Muscle of back (tissue), 11 donors: Measurements from ENCODE around the gene NOX5. TPM values are rescaled to one million over a fixed set of nuclear protein-coding genes. Genes with fewer than 3 reads are reported as not detected.

Source experiments
- DNase-seq, 3 donors: peaks; one replicate each; pipeline versions ENCODE4 v3.0.0 to v3.0.0-alpha.2; 2013
- polyA plus RNA-seq, 10 donors: library from polyadenylated mRNA; unstranded; fragments of 120-200 nt; gene quantifications; one replicate each; pipeline ENCODE4 v1.2.1, GENCODE V29; 2013; ENCODE audit not compliant: insufficient read length in 10 of 10

Gene NOX5
- polyA plus RNA-seq, 10 donors = 0.11 to 0.52 (median 0.24) TPM

DNA sequence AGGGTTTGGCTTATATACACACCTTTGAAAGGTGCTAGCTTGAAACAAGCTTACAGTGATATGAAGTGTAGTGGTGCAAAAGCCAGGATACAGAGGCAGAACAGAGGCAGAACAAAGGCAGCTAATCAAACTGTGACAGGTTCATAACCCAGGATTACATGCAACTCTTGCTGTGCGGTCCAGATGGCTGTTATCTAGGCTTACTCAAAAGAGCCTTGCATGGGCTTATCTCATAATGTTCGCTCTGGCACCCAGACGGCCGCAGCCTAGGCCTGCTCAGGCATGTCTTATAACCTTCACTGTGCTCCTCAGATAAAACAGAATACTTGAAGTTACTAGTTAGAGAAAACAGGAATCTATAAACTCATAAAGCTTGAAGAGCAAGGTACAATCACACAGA, 22.8 kb upstream of the NOX5 start:
- no peak for DNase-seq

DNA sequence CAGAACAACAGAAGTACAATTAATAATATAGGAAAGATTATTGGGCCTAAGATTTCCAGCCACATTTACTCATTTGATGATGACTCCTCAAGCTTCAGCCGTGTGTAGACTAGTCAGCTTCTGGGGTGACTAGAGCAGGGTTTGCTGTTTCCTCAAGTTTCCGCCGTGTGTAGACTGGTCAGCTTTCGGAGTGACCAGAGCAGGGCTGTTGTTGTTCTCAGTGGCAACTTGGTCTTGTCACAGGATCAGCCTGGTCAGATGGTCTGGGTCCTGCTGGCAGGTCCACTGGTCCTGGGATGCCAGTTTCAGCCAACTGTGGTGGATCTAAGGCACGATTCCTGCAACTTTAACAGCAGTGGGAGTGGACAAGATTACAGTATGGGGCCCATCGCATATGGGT, 21.8 kb upstream of the NOX5 start:
- DNase-seq = no peak

DNA sequence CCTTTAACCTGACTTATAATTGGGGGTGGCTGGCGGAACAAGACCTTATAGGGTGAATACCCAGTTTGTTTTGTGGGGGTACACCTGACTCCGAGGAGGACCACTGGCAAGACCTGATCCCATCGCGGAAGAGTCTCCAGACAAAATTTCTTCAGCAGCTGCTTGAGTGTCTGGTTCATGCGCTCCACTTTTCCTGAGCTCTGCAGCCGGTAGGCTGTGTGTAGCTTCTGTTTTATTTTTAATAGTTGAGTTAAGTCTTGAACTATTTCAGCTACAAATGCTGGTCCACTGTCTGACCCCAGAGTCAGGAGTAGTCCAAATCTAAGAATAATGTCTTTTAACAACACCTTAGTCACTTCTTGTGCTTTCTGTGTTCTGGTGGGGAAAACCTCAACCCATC, 21.2 kb upstream of the NOX5 start:
- no peak for DNase-seq

DNA sequence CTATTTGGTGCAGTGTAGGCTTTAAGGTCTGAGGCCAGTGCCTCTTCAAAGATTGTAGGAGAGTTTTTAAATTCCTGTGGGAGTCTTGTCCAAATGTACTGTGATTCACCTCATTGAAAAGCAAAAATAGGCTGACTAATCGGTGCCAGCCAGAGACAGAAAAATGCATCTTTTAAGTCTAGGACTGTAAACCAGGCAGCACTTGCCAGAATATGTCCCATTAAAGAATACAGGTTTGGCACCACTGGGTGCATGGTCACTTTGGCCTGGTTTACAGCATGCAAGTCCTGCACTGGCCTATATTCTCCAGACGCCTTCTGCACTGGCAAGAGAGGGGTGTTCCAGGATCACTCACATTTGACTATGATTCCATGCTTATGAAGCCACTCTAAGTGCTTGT, 20.3 kb upstream of the NOX5 start:
- no peak for DNase-seq

DNA sequence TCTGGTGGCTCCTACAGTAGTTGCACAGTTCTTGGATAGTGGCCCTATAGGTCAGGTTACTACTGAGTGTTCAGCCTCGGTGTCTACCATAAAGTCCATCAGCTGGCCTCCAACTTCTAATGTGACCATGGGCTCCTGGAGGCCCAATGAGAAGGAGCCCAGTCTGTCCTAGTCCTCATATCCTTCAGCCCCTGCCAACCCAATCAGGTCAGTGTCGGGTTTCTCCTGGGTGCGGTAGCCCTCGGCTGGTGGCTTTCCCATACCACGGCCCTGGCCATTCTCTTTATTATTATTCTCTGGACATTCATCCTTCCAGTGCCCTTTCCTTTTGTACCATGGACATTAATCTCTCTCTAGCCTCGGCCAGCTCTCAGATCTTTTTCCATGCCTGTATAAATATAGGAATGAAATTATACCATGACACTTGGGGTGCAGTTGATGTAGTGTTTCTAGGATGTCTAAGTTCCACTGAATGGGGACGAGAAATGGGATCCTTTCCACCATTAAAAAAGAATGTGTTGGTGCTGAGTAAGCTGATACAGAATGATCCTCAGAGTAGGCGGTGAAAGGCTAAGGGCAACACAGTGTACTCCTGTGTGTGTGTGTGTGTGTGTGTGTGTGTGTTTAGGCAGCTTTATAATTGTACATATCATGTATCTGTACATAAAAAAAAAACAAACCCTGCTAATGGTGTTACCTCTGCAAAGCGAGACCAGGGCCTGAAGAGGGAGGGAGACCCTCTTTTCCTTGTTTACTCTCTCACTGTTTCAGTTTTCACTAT, 19.3 kb upstream of the NOX5 start:
- no peak for DNase-seq

DNA sequence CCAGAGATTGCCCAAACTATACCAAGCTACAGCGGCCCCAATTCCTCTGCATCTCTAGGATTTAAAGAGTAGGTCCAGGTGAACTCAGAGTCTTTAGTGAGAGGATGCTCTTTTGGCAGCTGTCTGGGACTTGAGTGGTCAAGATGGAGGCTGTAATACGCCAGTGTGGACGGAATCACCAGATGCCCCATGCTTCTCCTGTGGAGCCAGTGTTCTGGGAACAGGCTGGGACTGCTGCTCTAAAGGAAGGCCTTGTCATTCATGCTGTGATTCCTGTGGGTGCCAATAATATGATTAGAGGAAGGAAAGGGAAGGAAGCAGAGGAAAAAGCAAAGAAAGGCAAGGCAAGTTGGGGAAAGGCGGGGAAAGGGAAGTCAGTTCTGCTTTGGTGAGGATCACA, 17.4 kb upstream of the NOX5 start:
- DNase-seq = no peak

DNA sequence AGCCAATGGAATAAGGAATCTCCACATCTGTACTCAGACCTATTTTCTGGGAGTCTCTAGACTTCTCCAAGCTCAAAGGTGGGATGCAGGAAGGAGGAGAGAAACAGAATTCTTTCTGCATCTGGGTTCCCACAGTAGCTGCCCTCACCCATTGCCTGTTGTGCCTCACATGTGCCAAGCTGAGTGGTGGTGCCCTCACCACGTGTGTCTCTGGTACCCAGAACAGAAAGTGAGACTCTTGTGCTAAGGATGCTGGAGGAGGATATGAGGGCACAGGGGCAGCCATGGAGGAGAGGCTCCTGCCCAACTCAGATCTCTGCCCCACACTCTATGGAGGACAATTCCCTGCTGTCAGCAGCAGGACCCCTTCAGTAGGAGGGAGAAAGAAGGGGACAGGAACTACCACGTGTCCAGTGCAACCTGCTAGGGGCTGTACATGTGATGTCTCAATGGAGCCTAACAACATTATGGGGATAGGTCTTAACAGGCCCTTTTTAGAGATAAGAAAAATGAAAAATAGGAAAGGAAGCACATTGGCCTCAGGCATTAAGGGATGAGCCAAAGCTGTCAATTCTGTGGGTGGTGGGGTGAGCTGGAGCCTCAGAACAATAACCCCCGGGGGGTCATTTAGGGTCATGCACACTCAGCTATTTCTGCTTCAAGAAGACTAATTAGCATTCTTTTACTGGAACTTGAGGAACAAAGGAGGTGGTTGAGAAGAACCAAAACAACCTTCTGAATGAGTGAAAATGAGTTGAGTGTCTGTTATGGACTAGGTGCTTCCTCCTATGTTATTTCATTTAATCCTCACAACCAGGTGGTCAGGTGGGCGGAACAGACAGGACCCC, 16.3 kb upstream of the NOX5 start:
- no peak for DNase-seq

DNA sequence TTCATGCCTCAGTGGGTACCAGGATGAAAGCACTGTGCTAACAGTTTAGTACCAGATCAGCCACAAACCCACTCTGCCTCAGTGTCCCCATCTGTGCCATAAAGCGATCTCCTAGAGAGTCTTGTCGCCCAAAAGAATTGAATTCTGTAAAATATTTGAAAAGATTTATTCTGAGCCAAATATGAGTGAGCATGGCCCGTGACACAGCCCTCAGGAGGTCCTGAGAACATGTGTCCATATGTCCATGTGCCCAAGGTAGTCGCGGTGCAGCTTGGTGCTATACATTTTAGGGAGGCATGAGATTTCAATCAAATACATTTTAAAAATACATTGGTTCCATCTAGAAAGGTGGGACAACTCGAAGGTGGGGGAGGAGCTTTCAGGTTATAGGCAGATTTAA, 15.4 kb upstream of the NOX5 start:
- DNase-seq = no peak

DNA sequence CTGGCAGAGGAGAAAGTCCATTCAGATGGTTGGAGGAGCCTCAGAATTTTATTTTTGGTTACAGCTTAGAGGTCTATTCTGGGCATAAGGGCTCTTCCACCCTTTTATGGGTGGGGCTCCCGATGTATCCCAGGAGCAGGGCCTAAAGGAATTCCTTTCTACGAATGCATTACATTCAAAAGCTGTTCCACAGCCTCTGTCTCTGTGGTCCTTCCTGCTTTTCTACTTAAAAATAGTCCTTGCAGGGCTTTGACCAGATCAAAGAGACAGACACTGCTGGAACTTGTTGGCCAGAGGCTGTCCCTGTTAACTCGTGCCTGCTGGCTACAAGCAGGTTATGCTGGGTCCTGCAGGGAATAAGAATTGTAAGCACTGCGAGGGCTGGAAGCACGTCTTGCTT, 14.4 kb upstream of the NOX5 start:
- no peak for DNase-seq

DNA sequence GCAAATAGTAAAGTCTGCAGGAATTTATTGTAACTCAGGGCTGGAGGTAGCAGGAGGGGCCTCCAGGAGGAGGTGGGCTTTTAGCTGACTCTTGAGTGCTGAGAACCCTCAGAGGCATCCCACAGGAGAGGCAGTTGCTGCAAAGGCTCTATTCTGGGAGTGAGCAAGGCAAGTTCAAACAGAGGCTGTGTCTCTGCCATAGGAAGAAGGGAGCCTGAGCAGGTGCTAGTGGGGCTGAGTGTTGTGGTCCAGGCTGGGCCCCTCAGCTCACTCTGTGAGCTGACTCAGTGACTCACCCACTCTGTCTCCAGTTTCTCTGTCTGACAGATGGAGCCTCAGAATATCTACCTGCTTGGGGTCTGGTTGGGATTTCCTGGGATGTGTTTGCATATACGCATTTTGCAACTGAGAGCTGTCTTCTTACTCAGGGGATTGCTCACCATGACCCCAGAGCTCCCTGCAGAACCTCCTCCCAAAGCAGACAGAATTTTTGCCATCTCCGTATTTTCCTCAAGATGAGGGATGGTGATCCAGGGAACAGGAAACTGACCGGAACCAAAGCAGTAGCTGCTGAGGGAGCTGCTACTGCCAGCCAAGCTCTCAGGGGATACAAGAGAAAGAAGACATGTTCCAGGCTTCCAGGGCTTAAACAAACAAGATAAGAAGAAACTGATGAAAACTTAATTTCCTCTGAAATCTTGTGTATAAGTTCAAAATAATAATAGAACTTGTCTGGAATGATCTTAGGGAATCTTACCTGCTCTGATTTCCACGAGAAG, 13.6 kb upstream of the NOX5 start:
- DNase-seq = no peak

DNA sequence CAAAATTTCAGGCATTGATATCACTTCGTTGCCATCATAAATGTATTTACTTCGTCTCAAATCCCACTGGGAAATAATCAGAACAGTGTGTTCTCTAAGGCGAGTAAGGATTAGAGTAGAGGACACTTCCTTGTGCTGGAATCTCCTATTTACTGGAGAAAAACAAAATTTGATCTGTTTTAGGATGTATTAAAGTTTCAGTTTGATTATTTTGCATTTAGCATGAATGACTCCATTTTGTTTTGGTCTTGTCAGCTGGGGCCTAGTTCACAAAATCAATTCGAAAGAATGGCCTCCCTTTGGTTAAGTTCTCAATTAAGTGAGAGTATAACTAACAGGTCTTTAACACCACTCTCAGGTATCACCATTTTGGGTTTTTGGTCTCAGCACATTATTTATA, 11.7 kb upstream of the NOX5 start:
- no peak for DNase-seq

DNA sequence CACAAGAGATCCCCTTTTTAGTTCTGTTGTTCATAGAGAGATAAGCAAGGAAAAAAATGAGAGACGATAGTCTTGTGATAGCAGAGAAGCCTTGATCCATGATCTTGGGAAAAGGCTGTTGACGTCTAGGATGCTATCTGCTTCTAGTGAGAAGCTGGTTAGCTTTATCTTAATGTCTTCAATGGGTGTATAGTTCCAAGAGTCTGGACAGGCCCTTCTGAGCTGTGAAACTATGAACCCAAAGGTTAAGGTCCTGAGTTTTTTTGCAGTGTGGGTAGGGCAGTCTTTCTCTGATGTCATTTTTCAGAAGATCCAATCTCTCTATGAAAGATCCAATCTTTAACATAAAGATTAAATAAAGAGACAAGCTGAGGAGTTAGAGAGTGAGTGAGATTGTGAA, 10.5 kb upstream of the NOX5 start:
- DNase-seq = no peak

DNA sequence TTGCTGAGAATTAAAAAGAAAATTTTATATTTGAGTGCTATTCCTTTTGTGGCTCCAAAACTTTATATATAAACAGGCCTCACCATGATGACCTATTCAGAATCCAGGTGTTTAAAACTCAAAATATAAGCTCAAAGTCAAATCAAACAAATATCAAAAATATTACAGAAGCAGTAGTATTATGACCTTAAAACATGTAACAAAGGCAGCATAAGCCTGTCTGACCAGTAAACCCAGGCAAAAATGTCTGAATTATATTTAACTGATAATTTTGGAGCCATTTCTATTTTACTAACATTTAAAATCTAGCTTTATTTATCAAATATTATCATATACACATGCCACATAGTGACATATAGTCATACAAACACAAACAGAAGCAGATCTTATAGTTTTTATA, 6.4 kb upstream of the NOX5 start:
- no peak for DNase-seq

DNA sequence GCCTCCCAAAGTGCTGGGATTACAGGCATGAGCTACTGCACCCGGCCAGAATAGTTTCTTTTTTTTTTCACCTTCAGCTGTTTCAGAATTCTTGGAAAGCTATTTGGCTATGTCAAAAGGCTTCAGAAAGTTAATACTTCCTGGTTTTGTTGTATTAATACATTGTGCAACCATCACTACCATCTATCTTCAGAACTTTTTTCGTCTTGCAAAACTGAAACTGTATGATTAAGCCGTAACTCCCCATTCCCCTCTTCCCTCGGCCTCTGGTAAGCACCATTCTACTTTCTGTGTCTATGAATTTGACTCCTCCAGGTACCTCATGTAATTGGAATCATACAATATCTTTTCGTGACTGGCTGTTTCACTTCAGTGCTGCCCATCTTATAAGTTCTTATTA, 5.2 kb upstream of the NOX5 start:
- no peak for DNase-seq

DNA sequence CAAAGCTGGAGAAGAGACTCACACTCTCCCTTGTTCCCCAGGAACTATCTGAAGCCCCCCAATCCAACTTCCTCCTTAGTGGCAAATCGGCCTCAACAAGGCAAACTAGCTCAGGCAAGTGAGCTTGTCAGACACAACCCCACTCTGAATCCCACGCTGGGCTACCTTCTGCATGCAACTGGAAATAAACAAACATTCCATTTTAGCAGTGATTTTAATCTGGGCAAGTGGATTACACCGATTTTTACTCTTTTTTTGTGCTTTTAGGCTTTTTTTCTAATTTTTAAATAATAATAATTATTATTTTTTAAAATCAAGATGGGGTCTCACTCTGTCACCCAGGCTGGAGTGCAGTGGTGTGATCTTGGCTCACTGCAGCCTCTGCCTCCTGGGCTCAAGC, 2.9 kb upstream of the NOX5 start:
- DNase-seq = no peak

DNA sequence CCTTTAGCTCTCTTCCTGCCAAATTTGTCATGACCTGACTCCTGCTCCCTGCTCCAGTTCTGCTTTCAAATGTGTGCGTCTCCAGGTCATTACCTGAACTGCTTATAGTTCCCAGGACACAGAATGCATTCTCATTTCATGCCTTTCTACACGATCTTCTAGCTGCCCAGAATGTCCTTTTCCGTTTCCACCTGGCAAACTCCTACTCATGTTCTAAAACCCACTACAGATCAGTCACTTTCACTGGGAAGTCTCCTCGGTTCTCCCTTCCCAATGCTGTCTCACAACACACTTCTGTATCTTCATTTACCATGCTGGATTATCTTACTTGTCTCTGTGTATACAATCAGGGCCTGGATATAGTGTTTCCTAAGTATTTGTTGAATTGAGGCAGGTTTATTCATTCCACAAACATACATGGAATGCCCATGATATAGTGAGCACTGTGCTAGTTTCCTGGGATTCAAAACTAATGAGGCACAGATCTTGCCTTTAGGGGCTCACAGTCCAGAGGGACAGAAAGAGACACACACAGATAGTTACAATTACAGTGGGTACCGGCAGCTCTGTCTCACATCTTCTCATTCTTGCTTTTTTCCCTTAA, 1.6 kb upstream of the NOX5 start:
- peak in 1 of 3 donors; percentile 32 for DNase-seq

DNA sequence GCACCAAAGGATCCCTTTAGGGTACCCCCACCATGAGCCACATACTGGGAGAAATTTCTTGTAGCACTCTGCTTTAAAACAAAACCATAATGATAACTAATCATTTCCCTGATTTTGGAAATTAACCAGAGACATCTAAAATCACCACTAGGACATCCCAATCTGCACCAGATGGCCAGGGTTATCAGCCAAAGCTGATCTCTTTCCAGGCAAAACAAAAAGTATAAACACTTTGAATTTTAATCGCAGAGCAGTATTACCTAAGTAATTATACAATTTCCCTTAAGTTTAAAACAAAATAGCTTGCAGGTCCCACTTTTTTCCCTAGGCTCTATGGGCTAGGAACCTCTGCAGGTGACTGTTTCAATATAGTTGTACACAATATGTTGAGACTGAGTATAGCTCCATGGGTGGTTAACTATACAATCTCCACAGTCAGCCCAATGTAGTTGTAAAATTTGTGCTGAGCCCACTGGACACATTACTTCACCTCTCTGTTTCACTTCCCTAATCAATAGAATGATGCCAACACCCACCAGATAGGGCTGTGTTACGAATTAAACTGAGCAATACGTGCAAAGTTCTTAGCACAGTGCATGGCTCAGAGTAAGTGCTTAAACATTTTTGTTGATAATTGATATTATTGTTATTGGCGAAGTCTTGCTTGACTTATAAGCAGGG, 629 bp upstream of the NOX5 start:
- DNase-seq = no peak

DNA sequence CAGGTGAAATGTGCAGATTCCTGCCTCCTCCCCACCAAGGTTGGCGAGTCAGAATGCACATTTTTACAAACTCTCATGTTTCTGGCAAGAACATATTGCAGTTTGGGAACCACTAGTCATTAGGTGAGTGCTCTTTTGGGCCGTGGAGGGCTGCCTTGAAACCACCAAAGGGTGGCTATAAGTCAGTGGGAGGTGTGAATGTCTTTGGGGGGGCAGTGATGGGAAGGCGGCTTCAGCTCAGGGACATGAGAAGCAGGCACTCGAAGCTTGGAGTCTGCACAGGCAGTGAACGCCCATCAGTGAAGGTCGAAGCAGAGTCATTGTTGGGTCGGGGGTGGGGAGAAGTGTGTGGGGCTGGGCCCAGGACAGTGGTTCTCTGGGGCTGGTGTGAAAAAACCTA, 1.1 kb downstream of the NOX5 start:
- DNase-seq = no peak

DNA sequence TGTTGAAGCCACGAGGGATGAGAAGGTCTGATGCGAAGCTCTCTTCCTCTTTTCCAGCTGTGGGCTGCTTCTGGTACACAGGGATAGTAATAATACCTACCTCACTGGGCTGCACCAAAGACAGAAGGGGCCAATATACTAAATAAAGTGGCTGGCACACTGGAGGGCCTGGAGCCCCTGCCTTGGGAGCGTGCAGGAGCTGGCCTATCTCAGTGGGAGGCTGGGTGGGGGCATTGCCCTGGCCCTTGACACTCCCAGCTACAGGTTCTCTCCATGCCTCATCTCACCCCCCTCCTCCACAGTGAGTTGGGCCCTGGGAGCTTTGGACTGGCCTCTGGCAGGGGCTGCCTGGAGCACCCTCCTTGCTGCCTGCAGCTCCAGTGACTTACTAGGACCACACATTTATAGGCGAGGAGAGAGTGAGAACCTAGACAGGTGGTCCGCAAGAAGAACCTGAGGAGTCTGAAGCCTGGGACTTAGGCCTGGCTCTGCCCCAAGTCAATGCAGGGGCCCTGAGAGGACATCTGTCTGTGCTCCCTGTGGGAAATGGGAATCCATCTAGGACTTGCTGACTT, 1.6 kb downstream of the NOX5 start:
- no peak for DNase-seq

DNA sequence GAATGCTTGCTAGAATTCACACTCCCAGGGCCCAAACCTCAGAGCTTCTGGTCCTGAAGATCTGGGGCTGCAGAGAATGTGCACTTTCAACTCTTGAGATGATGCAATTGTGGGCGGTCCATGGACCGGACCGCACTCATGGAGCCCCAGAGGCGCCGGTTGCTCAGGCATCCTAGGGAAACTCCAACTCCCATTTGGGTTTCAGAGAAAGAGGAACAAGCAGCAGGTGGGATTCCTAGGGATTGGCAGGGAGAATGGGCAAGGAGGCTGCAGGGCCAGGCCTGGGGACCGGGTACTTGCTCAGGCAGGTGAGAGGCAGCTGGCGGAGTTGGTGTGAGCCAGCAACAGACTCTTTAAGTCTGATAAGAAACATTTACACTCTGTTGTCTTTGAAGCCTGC, 3.5 kb downstream of the NOX5 start:
- DNase-seq = no peak

DNA sequence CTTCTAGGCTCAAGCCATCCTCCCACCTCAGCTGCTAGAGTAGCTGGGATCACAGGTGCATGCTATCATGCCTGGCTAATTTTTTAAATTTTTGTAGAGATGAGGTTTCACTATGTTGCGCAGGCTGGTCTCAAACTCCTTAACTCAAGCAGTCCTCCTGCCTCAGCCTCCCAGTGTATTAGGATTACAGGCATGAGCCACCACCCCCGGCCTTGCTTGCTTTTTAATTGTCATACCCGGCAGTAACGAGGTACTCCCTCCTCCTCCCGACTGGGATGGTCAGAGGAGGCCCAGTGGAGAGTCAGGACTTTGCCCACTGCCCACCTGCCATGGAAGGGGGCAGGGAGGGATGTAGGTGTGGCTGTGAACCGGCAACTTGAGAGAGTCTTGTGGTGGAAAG, 4.5 kb downstream of the NOX5 start:
- no peak for DNase-seq
